GM12872 (cell line): Measurements from ENCODE around the gene CSNK2B.

ENCODE experiments used
- CTCF ChIP-seq: IDR thresholded peaks from 3 replicates; pipeline ENCODE4 v1.5.1; 2011; ENCODE audit warnings: low read depth, mild to moderate bottlenecking, low read length, moderate library complexity; ENCODE audit not compliant: insufficient read depth

CSNK2B gene

GRCh38 chr6:31715022-31715958, 49.4 kb downstream of the CSNK2B start, which contains the start of gene LY6G6D:
TSS of gene LY6G6D (plus strand) at chr6:31715348. CDS start at chr6:31715356, 8 bp downstream.
- TF ChIP-seq CTCF = no peak

- TF ChIP-seq CTCF = no peak
Observed at GRCh38 chr6:31717499-31718222, 51.8 kb downstream of the CSNK2B start.

DNA sequence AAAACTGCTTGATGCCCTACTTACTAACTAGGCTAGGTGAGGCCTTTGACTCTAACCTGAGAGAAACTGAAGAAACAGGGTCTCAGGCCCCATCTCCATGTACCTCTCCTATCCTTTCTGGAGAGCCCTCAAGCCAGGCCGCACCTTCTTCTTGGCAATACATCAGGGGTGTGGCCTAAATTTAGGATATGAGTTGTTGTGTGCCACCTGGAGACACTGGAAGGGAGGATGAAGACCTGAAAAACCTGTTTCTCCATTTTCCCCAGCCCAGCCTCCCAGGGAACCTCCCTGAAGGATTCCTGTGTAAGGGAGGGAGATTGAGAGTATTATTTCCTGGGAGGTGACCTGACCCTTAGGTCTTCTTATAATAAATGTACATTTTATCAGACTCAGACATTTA, 52.4 kb downstream of the CSNK2B start:
- TF ChIP-seq CTCF = no peak

DNA sequence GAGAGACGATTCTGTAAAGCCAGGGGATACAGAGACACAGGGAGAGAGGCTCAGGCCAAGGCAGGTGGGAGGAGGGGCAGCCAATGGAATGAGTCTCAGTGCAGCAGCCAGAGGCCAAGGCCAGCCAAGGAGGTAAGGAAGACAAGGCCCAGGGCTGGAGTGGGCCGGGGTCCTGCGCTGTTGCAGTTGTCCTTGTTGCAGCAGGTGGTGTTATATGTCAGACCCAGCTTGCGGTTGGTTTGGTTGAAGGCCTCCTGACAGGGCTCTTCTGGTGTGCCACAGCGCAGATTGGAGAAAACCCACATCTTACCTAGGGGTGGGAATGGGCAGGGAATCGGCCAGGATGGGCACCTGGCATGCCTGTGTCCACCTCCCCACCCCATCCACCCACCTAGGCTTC, 53.1 kb downstream of the CSNK2B start:
- TF ChIP-seq CTCF = no peak
